Measurements from ENCODE around the gene RPS21. TPM values are rescaled to one million over a fixed set of nuclear protein-coding genes. Genes with fewer than 3 reads are reported as not detected.

RPS21 gene
- total and polyA plus RNA-seq, 12 donors: 438 to 4,794 (median 1,602) TPM

DNA sequence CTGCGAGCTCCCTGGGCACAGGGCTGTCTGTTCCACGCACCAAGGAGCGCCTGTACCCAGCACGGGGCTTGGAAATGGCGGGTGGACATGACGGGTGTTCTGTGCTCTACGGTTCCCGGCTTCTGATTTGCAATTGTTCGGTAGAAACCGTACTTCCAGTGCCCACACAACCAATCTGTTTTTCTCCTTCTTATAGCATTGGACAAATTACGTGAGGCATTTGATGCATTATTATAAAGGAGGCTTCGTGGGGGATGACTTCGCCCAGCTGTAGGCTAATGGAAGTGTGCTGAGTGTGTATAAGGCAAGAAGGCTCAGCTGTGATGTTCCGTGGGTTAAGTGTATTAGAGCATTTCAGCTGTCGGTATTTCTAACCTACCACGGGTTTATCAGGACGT, 9.8 kb upstream of the RPS21 start:
- peak overlapping the region in 1 of 5 donors; percentile 38 for H3K27ac ChIP-seq
- no peak overlapping the region for H3K4me3 ChIP-seq
- no peaks in the 10 kb centered on the region for H3K27me3 ChIP-seq
- H3K9me3 ChIP-seq (replicated peaks in 1 of 3): no peaks in the 10 kb centered on the region
- intact Hi-C loops (cut with DNase I): loop anchor here in 1 of 2 donors (10.0 kb wide), 1 partner anchor 362 kb away; no protein-coding TSS in a partner anchor
- TF ChIP-seq, protein P1, sequence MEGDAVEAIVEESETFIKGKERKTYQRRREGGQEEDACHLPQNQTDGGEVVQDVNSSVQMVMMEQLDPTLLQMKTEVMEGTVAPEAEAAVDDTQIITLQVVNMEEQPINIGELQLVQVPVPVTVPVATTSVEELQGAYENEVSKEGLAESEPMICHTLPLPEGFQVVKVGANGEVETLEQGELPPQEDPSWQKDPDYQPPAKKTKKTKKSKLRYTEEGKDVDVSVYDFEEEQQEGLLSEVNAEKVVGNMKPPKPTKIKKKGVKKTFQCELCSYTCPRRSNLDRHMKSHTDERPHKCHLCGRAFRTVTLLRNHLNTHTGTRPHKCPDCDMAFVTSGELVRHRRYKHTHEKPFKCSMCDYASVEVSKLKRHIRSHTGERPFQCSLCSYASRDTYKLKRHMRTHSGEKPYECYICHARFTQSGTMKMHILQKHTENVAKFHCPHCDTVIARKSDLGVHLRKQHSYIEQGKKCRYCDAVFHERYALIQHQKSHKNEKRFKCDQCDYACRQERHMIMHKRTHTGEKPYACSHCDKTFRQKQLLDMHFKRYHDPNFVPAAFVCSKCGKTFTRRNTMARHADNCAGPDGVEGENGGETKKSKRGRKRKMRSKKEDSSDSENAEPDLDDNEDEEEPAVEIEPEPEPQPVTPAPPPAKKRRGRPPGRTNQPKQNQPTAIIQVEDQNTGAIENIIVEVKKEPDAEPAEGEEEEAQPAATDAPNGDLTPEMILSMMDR (IDR thresholded peaks at IDR 0.05): no peak
- TF ChIP-seq POLR2A (IDR thresholded peaks at IDR 0.05): no peak
- no peak for DNase-seq
- no peaks in the 10 kb centered on the region for H3K36me3 ChIP-seq (replicated peaks in 1 of 2)
- peaks cover 15 to 25% of the 10 kb centered on the region in 2 donors for H3K4me1 ChIP-seq (replicated peaks in 1 of 2)
- 86 to 90% (median 88%) methylated on average over 17 of the region's 17 CpGs for WGBS, 4 donors

DNA sequence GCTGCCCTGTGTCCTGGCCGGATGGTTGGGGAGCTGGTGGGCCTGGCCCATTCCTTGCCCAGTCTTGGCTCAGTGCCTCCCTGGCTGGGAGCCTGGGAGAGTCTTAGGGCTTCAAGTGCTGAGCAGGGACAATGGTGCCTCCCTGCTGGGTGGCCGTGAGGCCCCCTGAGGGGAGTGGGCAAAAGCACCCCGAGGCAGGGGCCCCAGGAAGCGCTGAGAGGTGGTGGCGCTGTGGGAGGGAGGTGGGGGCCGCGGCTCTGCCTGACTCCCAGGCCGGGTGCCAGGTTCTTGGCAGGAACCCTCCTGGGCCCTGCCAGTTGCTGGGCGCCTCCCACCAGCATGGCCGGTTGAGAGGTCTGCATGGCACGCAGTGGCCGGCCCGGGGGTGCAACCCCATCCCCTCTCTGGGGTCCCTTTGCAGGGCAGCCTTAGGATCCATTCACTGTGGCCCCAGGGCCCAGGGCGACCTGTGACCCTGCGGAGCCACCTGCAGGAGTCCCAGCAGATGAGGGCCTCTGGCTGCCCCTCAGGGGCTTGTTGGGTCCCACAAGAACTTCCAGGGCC, 9.2 kb upstream of the RPS21 start:
- Histone ChIP-seq H3K4me1 (replicated peaks in 1 of 2) (peaks cover 15 to 25% of the 10 kb centered on the region in 2 donors), H3K27ac (no peak overlapping the region), H3K9me3 (replicated peaks in 1 of 3) (no peaks in the 10 kb centered on the region), H3K4me3 (no peak overlapping the region), H3K27me3 (no peaks in the 10 kb centered on the region), H3K36me3 (replicated peaks in 1 of 2) (no peaks in the 10 kb centered on the region)
- intact Hi-C loops (cut with DNase I): loop anchor here in 1 of 2 donors (10.0 kb wide), 1 partner anchor 363 kb away; no protein-coding TSS in a partner anchor
- TF ChIP-seq, protein P1 (IDR thresholded peaks at IDR 0.05): no peak
- no peak for TF ChIP-seq POLR2A (IDR thresholded peaks at IDR 0.05)
- 23 to 72% (median 57%) methylated on average over 7 to 15 of the region's 15 CpGs for WGBS, 4 donors
- no peak for DNase-seq

DNA sequence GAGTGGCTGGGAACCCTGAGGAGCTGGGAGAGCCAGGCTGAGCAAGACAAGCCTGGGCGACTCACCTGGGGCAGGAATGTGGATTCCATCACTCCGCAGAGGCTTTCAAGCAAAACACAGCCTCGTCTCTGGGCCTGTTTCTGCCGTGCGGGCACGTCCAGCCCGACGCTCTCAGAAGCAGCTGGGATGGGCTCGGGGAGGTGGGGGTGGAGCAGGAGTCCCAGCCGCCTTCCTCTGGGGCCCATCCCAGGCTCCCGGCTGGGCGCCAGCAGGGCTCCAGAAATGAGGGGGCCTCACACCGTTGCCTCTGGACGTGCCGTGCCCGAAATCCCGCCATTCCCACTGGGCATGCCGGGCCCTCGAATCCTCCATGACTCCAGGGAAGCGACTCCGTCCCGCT, 8.7 kb upstream of the RPS21 start:
- 63 to 100% (median 78%) methylated on average over 2 to 22 of the region's 22 CpGs for WGBS, 4 donors

DNA sequence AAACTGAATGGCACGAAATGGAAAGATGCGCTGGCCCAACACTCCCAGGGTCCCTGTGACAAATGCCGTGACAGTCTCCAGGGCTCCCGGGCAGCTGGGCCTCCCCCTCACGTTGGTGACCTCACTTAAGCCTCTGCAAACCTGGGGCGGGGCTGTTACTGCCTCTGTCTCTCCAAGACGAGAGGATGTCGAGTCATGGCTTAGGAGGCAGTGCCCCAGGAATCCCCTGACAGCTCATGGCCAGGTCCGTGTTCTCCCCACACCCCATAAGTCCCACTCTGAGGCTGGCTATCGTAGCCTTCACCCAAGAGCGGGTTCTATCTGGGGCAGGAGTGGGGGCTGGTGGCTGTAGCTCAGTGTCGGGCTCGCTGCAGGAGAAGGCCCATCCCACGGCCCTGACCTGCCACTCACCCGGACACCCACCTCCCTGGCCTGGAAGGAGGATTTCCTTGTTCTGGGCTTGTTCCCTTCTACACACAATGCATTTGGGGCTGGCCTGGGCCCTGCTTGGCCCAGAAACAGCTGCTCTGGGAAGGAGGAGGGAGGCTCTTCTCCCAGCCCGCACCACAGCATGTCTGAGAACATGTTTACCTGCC, 5.6 kb upstream of the RPS21 start:
- Histone ChIP-seq H3K27ac (peak overlapping the region; percentile 52 to 84 (median 66)), H3K4me3 (no peak overlapping the region), H3K27me3 (no peaks in the 10 kb centered on the region), H3K4me1 (replicated peaks in 1 of 2) (peaks cover 19 to 36% of the 10 kb centered on the region in 2 donors), H3K36me3 (replicated peaks in 1 of 2) (no peaks in the 10 kb centered on the region), H3K9me3 (replicated peaks in 1 of 3) (no peaks in the 10 kb centered on the region)
- peak in 6 of 7 donors; percentile 69 to 94 (median 90) for DNase-seq
- 32 to 52% (median 42%) methylated on average over 14 to 16 of the region's 16 CpGs for WGBS, 4 donors
- TF ChIP-seq, protein P1 (IDR thresholded peaks at IDR 0.05): no peak
- TF ChIP-seq POLR2A (IDR thresholded peaks at IDR 0.05): peak in 1 of 2 donors; percentile 23
- intact Hi-C loops (cut with DNase I): loop anchor here in 1 of 2 donors (5.0 kb wide), 1 partner anchor 79 kb away; the partner anchor contains the start of gene ADRM1

More for the DNA sequence above, 8.7 kb upstream of the RPS21 start:
- H3K9me3 ChIP-seq (replicated peaks in 1 of 3): no peaks in the 10 kb centered on the region
- H3K27ac ChIP-seq: no peak overlapping the region
- H3K4me1 ChIP-seq (replicated peaks in 1 of 2): peaks cover 15 to 25% of the 10 kb centered on the region in 2 donors
- DNase-seq: no peak
- no peaks in the 10 kb centered on the region for H3K36me3 ChIP-seq (replicated peaks in 1 of 2)
- H3K4me3 ChIP-seq: no peak overlapping the region
- no peaks in the 10 kb centered on the region for H3K27me3 ChIP-seq
- TF ChIP-seq, protein P1 (IDR thresholded peaks at IDR 0.05): no peak
- no peak for TF ChIP-seq POLR2A (IDR thresholded peaks at IDR 0.05)
- intact Hi-C loops (cut with DNase I): loop anchor here in 1 of 2 donors (10.0 kb wide), 1 partner anchor 363 kb away; no protein-coding TSS in a partner anchor

Measured in adrenal gland (tissue), 12 donors.